Heart right ventricle (tissue), 16 donors: ENCODE data around the gene ITGBL1. TPM values are rescaled to one million over a fixed set of nuclear protein-coding genes. Genes with fewer than 3 reads are reported as not detected.

Experiments
- ATAC-seq, 8 donors: fragments of 200-7000 bp; cut with Tn5 transposase; one replicate each; pipeline ENCODE4 v1.9.1; 2020; ENCODE audit warnings: mild to moderate bottlenecking in 8 of 8, moderate library complexity in 8 of 8, moderate number of reproducible peaks in 1 of 8
- DNase-seq, 2 donors: peaks; one replicate each; pipeline ENCODE4 v3.0.0-alpha.2; 2020
- H3K27ac ChIP-seq, 10 donors: fragments of 200-600 bp; sonication (generic) in 2 of 10; one replicate each; pipeline versions ENCODE4 v1.5.0 to v1.8.0; 2020 to 2022; ENCODE audit warnings: mild to moderate bottlenecking in 3 of 10
- H3K27me3 ChIP-seq, 7 donors: fragments of 200-600 bp; one replicate each; pipeline ENCODE4 v1.8.0; 2021 to 2022; ENCODE audit warnings: mild to moderate bottlenecking in 2 of 7
- H3K36me3 ChIP-seq, 9 donors: fragments of 200-600 bp; sonication (generic) in 1 of 9; one replicate each; pipeline versions ENCODE4 v1.5.0 to v1.8.0; 2020 to 2022; ENCODE audit warnings: mild to moderate bottlenecking in 2 of 9
- H3K4me1 ChIP-seq, 9 donors: fragments of 200-600 bp; sonication (generic) in 1 of 9; one replicate each; pipeline versions ENCODE4 v1.5.0 to v1.8.0; 2020 to 2022; ENCODE audit warnings: mild to moderate bottlenecking in 4 of 9
- H3K4me3 ChIP-seq, 10 donors: fragments of 200-600 bp; sonication (generic) in 2 of 10; one replicate each; pipeline versions ENCODE4 v1.5.0 to v1.8.0; 2020 to 2022; ENCODE audit warnings: mild to moderate bottlenecking in 7 of 10, moderate library complexity in 2 of 10
- H3K9me3 ChIP-seq, 11 donors: fragments of 200-600 bp in 10 of 11; sonication (generic) in 2 of 11; one replicate each; pipeline versions ENCODE4 v1.5.0 to v1.8.0; 2013 to 2022; ENCODE audit warnings: mild to moderate bottlenecking in 2 of 11, control low read depth in 1 of 11, moderate library complexity in 1 of 11
- CTCF ChIP-seq, 9 donors: fragments of 200-600 bp; sonication (generic) in 2 of 9; IDR thresholded peaks; one replicate each; pipeline versions ENCODE4 v1.5.0 to v1.8.0; 2021 to 2022; ENCODE audit warnings: antibody characterized with exemption in 9 of 9, mild to moderate bottlenecking in 5 of 9, moderate library complexity in 1 of 9
- WGBS, 2 donors: extraction: QIAGEN DNeasy Blood & Tissue Kit; methylation state at CpG; one replicate each; pipeline ENCODE4 v1.1.7; 2013; ENCODE audit warnings: inconsistent platforms in 1 of 2; 5-methylcytosine and 5-hydroxymethylcytosine counted together
- intact Hi-C, 10 donors: fragments of 100-400 bp; cut with DNase I; formaldehyde crosslinking; loops; one replicate each; pipeline versions ENCODE4 v1.11.1 to v1.14.2; 2022
- polyA plus RNA-seq, 2 donors: library from polyadenylated mRNA; stranded (reverse); fragments of 200-250 nt; gene quantifications; one replicate each; pipeline ENCODE4 v1.2.3, GENCODE V29; 2013
- total RNA-seq, 10 donors: library from RNA; stranded (reverse); fragmentation: NEBNext Ultra II Directional in 3 of 10; extraction: Animal tissue kit (Norgen Biotek cat#: 25700) in 3 of 10; gene quantifications; one replicate each; pipeline versions ENCODE4 v1.2.1 to v1.2.4, GENCODE V29; 2021 to 2023
- donor health status: Arrhythmogenic right ventricular cardiomyopathy.
- donor health status: ischemic (EF 13 %, LVEDD 7.1; RV severe dilation, severe dysfunction).
- donor health status: healthy with polysubstance abuse.
- donor health status: DM: no; HTN: yes; CAD: no.
- donor health status: DM: no; HTN: no; CAD: no.
- donor health status: ischemic (EF 25% LVEDD 6.9; RV normal size, moderate dysfunction).
- donor health status: ischemic (EF 25% LVEDD 5.7; RV mildly dilated, moderate dysfunction).
- donor health status: healthy.
- donor health status: DM: yes; HTN: yes; CAD: no.
- donor health status: Ischemic cardiomyopathy.
- donor health status: ischemic (EF 35%, LVEDD 5.7; RV mildly dilated, moderate dysfunction).
- donor health status: nonischemic (EF 11% LVEDD 7.7; RV severe dilation, severe dysfunction).
- donor health status: DM: yes; HTN: yes; CAD: no.
- donor health status: PGD.
- donor health status: ischemic (EF 29% LVEDD 5.4; RV normal size, mild dysfunction).
- donor health status: nonischemic (EF 23%, LVEDD 6.1; RV moderate dilation, normal function).

Gene ITGBL1
- total and polyA plus RNA-seq, 12 donors: 0.78 to 11.9 (median 4.3) TPM

- Histone ChIP-seq H3K27ac (no peak overlapping the region), H3K27me3 (no peaks in the 10 kb centered on the region), H3K9me3 (no peaks in the 10 kb centered on the region), H3K4me1 (no peaks in the 10 kb centered on the region), H3K4me3 (no peak overlapping the region), H3K36me3 (no peaks in the 10 kb centered on the region)
- TF ChIP-seq CTCF (IDR thresholded peaks at IDR 0.05): no peak
- 64% methylated on average over 2 of the region's 2 CpGs for WGBS, 2 donors
- ATAC-seq (no peak), DNase-seq (no peak)
- intact Hi-C loops: no loop called here
These were observed 188.4 kb downstream of the ITGBL1 start for GRCh38 chr13:101640788-101641400.

GRCh38 chr13:101645871-101646270 is 193.4 kb downstream of the ITGBL1 start:
- no peak for TF ChIP-seq CTCF (IDR thresholded peaks at IDR 0.05)
- peaks cover 0 to 2% (median 0%) of the 10 kb centered on the region in 11 donors for H3K9me3 ChIP-seq
- H3K36me3 ChIP-seq: no peaks in the 10 kb centered on the region
- WGBS, 2 donors: 79 to 80% methylated on average over 1 of the region's 1 CpG
- DNase-seq (no peak), ATAC-seq (no peak)
- peaks cover 0 to 6% (median 0%) of the 10 kb centered on the region in 9 donors for H3K4me1 ChIP-seq
- no peak overlapping the region for H3K27ac ChIP-seq
- intact Hi-C loops: no loop called here
- H3K27me3 ChIP-seq: no peaks in the 10 kb centered on the region
- H3K4me3 ChIP-seq: no peak overlapping the region

GRCh38 chr13:101647760-101648159 is 195.3 kb downstream of the ITGBL1 start:
- WGBS, 2 donors: 74 to 75% methylated on average over 5 of the region's 5 CpGs
- DNase-seq (no peak), ATAC-seq (no peak)
- intact Hi-C loops: no loop called here
- TF ChIP-seq CTCF (IDR thresholded peaks at IDR 0.05): no peak
- Histone ChIP-seq H3K9me3 (peaks cover 0 to 5% (median 0%) of the 10 kb centered on the region in 11 donors), H3K4me3 (no peak overlapping the region), H3K27ac (no peak overlapping the region), H3K36me3 (no peaks in the 10 kb centered on the region), H3K27me3 (no peaks in the 10 kb centered on the region), H3K4me1 (peaks cover 0 to 6% (median 0%) of the 10 kb centered on the region in 9 donors)

- no peak for TF ChIP-seq CTCF (IDR thresholded peaks at IDR 0.05)
- no peak for ATAC-seq
- no peak overlapping the region for H3K27ac ChIP-seq
These were observed 196.5 kb downstream of the ITGBL1 start for GRCh38 chr13:101648766-101649487.

More at GRCh38 chr13:101648766-101649487, 196.5 kb downstream of the ITGBL1 start:
- H3K4me3 ChIP-seq: no peak overlapping the region
- H3K27me3 ChIP-seq: no peaks in the 10 kb centered on the region
- H3K36me3 ChIP-seq: no peaks in the 10 kb centered on the region
- no peak for DNase-seq
- peaks cover 0 to 6% (median 0%) of the 10 kb centered on the region in 9 donors for H3K4me1 ChIP-seq
- peaks cover 0 to 5% (median 0%) of the 10 kb centered on the region in 11 donors for H3K9me3 ChIP-seq
- intact Hi-C loops: no loop called here
